NCI-H1092 (cell line): Measurements from ENCODE around the gene MAN1C1.
A peak's percentile ranks its signal among the peaks of the same experiment; 100 is the strongest.
"Not testable (repeated sequence)": the region's sequence is repeated elsewhere in the genome, so short reads cannot be mapped to it uniquely, and the experiment has no call there.

Experiments used
- DNase-seq: peaks from one replicate; lab custom pipeline; 2025; lab: John Stamatoyannopoulos, UW

The MAN1C1 gene

DNA sequence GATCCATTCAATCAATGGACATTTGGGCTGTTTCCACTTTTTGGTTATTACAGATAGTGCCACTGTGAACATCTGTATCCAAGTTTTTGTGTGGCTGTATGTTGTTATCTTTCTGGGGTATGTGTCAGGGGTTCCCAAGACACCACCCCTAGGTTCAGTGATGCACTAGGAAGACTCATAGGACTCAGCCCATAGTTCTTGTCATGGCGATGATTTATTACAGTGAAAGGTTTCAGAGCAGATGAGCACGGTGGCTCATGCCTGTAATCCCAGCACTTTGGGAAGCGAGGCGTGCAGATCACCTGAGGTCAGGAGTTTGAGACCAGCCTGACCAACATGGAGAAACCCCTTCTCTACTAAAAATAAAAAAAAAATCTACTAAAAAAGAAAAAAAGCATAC, 64.1 kb downstream of the MAN1C1 start:
- DNase-seq: no peak

DNA sequence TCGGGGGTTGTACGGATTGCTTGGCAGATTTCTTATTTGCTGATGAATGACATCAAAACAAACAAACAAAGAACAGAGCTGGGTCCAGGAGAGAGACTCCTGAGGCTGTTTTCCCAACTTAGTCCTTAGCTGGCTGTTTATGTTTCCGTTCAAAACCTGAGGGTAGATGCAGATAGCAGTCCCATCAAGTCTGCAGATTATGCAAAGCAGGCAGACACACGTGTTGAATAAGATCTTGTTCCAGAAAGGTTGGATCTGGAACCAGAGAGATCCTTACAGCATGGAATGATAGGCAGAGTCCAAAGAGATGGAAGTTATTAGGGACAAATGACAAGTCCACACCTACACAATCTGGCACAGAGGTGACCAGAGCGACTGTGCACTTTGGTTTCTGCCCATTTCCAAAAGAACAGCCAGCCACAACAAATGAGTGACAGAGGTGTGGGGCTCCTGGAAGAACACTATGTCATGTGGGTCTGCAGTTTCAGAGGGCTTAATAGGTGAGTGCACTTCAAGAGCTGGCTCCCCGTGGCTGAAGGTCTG, 65.5 kb downstream of the MAN1C1 start:
- DNase-seq: no peak

DNA sequence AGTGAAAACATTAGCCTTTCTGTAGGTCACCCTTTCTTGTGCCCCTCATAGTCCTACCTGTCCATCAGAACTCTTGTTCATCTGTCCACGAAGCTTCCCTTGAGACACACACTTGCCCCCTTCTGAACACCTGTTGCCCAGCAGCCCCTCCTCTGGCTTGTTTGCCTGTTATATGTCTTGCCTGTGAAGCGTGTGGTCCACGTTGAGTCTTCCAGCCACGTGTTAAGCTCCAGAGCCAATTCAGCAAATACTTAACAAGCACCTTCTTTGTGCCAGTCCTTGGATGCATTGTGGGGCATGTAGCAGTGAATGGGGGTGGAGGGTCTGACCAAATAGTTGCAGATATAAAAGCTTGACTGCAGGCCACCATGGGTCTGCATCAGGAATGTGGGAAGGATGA, 66.6 kb downstream of the MAN1C1 start:
- no peak for DNase-seq

DNA sequence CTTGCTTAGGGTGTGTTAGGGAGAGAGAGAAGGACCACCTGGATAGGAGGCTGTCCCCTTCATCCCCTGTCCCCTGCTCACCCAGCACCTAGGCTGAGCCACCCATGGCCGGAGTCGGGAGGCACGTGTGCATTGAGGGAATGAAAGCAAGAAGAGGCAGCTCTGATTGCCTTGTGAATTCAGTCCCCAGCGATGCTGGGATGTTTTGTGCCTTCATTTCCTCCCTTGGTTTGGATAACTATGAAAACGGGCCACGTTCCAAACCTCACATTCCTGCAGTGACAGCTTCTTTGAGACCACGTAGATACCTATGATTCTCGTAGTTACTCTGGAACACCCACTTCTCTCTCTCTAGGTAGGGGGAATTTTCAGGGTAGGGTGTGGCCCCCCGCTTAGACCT, 67.1 kb downstream of the MAN1C1 start:
- no peak for DNase-seq

DNA sequence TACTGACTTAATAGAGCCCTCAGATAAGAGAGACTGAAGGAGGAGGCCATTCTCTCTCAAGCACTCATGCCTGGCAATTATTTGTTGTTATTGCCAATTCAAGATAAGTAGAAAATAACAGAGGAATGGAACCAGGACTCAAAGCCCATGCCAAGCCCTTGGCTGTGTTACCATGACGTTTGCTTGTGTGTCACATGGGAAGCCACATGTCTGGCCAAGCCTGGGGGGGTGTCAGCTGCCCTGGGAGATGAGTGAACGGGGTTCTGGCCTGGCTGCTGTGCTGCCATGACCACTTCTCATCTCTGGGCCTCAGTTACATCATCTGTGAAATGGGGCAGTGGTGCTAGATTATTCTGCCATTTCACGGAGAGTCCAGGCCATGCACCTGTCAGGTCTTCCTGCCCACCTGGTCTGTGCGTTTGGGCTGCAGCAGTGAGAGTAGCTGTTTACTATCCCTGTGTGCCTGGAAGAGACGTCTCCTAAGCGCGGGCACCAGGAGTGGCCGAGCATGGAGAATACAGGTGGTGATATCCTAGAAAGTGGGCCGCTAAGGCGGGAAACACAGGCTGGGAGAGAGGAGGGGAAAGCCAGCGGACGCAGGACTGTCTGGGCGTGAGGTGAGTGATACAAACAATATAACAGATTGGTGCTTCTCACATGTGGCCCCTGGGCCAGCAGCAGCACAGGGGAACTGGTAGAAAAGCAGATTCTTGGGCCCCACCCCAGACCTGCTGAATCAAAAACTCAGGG, 67.8 kb downstream of the MAN1C1 start:
- DNase-seq: no peak

DNA sequence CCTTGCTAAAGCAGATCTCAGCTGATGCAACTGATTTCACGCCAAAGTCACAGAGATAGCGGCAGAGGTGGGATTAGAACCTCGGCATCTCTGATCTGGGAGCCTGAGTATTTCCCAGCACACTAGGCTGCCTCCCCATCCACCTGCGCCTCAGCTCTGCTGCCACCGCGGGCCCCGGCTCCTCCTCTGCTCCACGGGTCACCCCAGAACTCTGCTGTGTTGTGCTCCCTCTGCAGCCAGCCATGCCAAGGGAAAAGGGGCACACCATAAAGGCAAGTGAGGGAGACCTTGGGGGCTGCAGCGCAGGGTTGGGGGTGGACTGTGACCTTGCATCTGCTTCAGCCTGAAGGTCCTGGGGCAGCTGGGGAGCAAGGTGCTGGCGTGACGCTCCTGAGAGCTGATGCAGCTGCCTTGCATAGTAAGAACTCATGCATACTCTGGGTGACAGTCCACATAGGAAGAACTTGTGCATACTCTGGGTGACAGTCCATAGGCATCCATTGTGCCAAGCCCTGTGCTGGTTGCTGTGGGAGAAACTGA, 68.7 kb downstream of the MAN1C1 start:
- DNase-seq: no peak

DNA sequence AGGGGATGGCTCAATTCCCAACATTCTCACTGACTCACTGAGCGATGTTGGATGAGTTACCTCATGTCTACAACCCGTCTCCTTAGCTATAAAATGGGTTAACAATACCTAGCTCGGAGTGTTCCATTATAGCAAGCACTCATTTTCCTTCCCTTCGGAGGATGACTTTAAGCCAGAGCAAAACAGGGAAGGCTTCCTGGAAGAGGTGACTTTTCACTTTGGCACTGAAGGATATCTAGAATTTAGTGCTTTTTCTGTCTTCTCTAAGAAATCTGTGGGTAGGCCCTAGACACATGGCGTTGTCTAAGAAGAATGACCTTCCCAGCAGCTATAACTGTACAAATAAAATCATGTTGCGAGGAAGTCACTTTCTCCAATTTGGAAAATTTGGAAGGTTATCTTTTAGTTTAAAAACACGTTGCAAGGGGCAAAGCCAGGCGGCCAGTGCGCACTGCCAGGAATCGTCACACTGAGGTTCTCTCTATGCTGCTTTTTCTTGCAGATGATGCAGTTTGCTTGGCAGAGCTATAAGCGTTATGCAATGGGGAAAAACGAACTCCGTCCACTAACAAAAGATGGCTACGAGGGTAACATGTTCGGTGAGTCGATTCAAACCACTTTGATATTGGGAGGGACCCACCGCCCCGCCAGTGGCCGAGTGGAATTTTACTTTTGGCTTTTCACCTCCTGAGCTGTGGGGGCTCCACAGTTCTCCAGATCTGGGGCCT, 69.5 kb downstream of the MAN1C1 start:
- no peak for DNase-seq

DNA sequence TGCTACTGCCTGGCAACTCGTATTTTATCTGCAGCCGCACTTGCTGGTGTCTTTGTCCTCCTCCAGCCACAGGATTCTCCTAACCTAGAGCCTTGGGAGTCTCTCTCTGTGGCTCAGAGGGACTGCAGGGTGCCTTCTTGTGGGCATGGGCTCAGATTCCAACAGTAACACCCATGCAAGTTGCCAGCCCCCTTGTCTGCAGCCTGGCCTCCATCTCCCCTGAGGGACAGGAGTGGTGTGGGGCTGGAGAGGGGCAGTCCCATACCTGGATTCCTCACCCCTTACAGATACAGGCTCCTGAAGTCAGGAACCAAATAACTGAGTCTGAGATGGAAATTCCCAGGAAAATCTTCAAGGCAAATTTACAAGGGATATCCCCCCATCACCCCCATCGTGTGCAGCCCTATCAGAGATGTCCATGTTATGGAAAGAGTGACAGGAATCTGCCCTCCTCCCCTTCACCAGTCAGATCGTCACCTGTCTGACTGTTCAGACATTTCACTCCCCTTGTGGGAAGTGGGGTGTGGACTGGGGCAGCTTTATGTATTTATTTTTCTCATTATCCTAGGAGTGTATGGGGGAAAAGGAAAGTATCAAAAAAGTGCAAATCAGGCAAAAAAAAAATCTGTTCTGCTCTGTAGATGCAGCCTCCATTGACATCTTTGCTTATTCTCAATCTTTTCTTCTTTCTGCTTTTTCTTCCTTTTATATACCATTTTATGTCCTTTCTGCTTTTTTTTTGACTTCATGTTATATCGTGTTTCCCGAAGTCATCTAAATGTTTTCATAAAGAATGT, 70.8 kb downstream of the MAN1C1 start:
- no peak for DNase-seq

DNA sequence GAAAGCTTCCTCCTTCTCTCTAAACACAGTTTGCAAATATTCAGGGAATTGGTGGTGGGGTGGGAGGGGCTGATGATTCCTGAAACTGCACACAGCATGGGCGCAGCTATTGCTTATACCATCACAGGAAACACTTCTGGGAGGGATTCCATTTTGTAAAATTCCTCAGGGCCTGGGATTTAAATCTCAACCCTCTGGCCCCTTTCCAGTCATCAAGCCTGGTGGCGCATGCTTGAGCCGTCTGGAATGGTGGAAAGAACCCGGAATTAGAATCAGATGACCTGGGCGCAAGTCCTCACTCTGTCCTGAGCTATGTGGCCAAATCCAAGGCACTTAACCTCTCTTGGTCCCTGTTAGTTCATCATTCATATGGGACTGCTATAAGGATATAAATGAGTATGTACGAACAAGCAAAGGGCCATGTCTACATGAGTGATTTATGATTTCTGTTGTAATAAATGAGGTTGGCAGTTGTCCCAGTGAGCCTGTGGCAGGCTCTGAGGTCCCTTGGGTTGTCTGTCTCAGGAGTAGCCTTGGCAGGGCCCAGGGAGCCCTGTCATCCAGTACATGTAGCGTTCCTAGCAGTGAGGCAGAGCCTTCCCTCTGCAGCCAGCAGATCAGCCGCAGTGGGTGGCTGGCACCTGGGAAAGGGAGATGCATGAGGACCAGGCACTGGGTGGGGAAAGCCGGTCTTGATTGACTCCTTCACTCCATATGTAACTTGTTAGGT, 72.0 kb downstream of the MAN1C1 start:
- no peak for DNase-seq

DNA sequence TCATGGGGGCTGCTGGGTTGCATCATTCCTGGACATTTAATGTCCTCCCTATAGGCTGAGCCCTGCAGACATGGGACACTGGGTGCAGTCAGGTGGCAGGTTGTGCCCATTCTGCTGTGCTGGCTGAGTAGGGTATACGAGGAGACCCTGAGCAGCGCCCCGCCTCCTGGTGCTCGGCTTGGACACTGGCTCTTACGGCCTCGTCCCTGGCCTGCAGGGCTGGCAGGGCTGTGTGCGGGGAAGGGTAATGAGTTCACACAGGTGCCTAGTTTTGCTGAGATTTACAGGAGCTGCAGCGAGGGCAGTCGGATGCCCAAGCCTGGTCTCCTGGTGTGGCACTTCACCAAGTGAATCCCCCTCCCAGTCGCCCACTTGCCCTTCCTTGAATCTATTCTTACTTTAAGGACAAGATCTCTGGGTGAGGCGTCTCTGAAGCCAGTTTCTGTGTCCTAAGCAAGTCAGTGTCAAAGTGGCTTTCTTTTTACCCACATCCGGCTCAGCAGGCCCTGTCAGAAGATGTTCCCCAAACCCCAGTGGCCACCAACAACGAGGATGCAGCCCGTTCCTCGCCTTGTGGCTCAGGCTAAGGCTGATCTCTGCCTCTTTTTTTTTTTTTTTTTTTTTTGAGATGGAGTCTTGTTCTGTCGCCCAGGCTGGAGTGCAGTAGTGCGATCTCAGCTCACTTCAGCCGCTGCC, 73.2 kb downstream of the MAN1C1 start:
- DNase-seq: no peak

DNA sequence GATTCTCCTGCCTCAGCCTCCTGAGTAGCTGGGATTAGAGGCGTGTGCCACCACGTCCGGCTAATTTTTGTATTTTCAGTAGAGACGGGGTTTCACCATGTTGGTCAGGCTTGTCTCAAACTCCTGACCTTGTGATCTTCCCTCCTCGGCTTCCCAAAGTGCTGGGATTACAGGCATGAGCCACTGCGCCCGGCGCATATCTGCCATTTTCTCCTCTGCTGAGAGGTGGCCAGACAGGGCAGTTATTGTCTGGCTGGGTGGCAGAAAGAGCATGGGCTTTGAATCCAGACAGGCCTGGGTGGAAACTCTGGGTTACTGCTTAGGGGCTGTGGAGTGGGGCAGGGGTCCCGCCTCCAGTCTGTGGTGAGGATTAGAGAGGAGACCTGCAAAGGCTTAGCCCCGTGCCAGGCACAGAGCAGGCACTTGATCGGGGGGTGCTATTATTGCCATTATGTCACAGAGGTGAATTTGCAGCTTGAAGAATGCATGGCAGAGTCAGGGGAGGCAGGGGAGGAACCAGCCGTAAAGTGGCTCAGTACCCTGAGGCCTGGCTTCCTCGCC, 73.9 kb downstream of the MAN1C1 start:
- no peak for DNase-seq

DNA sequence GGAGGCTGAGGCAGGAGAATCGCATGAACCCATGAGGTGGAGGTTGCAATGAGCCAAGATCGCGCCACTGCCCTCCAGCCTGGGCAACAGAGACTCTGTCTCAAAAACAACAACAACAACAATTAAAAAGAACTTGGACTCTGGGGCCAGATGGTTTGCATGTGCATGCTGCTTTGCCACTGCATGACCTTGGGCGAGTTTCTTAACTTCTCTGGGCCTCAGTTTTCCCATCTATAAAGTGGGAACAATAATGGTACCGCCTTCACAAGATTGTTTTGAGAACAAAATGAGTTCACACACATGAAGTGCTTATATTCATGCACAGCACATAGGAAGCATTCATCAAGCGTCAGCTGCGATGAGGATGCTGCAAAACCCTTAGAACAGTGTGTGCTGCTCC, 74.6 kb downstream of the MAN1C1 start:
- no peak for DNase-seq

DNA sequence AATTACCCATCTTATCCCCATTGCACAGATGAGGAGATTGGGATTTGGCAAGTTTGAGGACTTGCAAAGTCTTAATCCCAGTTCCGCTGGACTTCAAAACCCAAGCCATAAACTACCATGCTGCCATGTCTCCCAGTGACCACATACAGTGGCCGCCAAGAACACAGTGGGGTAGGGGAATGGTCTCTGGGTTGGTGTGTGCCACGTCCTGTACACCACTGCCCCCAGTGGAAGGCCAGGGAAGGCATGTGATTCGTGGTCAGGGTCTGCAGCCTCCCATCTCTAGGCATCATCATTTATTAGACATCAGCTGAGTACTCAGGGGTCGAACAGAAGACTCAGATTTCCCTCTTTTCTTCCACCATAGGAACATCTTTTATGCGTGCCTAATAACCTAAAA, 76.0 kb downstream of the MAN1C1 start:
- DNase-seq: peak; percentile 29

DNA sequence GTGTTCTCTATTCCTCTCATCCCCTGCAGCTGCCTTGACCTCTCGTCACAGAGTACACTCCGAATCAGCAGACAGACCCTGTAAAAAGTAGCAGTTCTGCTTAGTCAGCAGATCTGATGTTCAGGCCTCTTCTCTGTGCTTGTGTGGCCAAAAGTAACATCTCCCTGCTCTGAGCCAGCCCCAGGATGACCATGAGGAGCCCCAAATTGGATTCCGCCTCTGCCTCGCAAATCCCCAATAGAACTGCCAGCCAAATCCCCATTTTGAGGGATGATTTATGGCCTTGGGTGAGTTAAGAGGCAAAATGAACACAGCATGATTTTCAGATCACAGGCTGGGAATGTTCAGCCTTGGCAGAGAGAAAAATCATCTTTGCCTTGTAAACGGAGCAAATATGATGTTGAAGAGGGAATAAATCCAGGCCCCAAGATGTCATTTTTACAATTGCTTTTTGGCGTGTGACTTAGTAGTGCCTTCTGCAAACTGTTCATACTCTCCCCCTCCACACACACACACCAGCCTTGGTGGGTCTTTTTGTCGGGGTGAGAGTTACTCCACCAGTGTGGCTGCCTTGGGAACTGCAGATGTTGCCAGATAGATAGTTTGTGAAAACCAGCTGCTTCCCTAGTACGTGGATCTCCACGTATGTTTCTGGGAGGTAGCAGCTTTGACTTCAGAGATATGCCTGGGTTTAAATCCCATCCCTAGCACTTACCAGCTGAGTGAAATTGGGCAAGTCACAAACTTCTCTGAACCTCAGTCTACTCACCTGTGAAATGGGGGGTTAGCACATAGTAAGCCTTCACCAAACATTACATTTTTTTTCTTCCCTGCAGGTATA, 77.8 kb downstream of the MAN1C1 start:
- DNase-seq: no peak

DNA sequence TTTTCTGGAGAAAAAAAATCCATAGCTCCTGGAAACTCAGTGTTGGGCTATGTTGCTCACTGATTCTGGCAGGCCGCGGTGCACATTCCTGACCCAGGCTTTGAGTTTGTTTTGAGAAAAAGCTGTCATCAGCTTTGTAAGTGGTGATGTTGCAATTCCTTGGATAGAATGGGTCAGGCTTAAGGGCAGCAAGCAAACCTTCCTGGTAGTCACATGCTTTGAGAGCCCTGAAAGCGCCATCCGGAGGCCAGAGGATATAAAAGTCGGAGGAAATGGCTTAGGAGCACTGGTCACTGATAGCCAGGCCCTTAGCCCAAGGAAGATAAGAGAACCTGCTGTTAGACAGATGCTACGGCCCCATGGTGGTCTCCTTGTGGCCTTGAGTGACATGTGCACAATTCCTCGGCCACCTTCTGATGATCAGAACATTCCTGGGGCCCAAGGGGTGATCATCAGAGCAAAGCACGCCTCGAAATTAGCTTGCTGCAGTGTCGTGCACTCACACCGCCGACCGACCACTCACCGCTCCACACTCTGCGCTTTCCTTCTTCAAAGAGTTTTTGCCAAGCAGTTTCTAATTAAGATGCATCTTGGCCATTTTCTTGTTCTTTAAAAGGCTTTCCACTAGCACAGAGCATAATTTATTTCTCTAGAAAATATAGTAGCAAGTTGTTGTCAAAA, 78.6 kb downstream of the MAN1C1 start:
- DNase-seq: no peak

DNA sequence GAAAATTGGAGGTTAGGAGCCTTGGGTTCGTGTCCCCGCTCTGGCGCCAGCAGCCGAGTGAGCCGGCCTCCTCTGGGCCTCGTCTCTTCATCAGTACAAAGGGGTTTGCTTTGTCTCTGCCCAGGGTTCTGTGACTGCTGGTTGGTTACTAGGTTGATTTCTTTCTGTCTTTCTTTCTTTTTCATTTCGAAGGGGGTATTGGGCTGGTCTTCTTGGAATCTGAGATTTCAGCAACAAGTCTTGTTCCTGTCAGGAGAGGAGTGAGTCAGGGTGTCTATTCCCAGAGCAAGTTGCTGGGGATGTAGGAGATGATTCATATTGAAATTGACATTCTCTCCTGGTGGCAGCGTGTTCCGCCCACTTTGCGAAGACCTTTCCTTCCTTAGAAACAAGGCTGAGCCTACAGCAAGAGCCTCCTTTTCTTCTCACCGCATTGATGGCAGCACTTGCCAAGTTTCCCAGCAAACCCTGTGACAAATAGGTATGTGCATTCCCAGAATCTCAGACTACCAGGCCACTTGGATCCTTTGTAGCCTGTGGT, 79.2 kb downstream of the MAN1C1 start:
- no peak for DNase-seq

DNA sequence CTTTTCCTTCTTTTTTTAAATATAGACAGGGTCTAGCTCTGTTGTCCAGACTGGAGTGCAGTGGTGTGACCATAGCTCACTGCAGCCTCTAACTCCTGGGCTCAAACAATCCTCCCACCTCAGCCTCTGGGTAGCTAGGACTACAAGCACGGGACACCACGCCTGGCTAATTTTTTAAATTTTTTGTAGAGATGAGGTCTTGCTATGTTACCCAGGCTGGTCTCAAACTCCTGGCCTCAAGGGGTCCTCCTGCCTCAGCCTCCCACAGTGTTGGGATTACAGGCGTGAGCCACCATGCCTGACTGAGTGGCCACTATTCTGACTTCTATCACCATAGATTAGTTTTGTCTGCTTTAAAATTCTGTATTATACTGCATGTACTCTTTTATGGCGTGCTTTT, 80.1 kb downstream of the MAN1C1 start:
- not testable (repeated sequence) for DNase-seq

DNA sequence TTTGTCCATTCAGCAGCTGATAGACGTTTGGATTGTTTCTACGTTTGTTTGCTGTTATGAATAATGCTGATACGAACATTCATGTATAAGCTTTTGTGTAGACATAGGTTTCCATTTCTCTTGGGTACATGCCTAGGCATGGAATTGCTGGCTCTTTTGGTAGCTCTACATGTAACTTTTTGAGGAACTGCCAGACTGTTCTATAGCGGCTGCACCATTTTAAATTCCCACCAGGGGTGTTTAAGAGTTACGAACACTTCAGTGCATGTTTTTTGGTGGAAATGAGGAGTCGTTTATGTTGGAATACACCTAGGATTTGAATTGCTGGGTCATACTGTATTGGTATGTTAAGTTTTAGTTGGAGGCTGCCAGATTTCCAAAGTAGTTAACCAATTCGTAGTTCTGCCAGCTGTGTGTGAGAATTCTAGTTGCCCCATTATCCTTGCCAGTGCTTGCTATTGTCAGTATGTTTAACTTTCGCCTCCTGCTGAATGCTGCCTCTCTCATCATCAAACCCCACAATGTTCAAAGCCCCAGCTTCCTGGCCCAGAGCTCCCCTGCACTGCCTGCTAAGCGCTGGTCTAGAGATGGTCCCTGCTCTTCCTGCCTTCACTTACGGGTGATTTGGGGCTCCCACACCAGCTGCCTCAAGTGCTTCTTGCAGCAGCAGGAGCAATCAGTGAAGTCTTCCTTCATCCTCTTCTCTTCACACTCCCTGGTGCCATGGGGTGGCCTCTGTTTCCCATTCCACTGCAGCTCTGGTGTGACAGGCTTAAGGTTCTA, 81.0 kb downstream of the MAN1C1 start:
- DNase-seq: no peak
